SJSA1 (cell line): ENCODE data around the gene RABGAP1L. TPM values are rescaled to one million over a fixed set of nuclear protein-coding genes. Genes with fewer than 3 reads are reported as not detected.
A peak's percentile ranks its signal among the peaks of the same experiment; 100 is the strongest.
"Not testable (repeated sequence)": the region's sequence is repeated elsewhere in the genome, so short reads cannot be mapped to it uniquely, and the experiment has no call there.

Experiments used
- DNase-seq, 2 experiments: peaks; one replicate each; pipeline ENCODE4 v3.0.0-alpha.2; 2015 to 2020; ENCODE audit warnings: low spot score in 2 of 2, low read depth in 1 of 2
- H3K27ac ChIP-seq: fragments of 250-450 bp; sonication (Bioruptor Pico); 2 replicates; pipeline ENCODE4 v1.5.1; 2020; ENCODE audit warnings: mild to moderate bottlenecking, moderate library complexity
- H3K27me3 ChIP-seq: fragments of 250-450 bp; sonication (Bioruptor Pico); replicated peaks from 2 replicates; pipeline ENCODE4 v1.5.1; 2020; ENCODE audit warnings: mild to moderate bottlenecking, moderate library complexity
- H3K36me3 ChIP-seq: fragments of 250-450 bp; sonication (Bioruptor Pico); 2 replicates; pipeline ENCODE4 v1.5.1; 2020; ENCODE audit warnings: mild to moderate bottlenecking
- H3K4me1 ChIP-seq: fragments of 250-450 bp; sonication (Bioruptor Pico); replicated peaks from 2 replicates; pipeline ENCODE4 v1.6.1; 2021; ENCODE audit warnings: mild to moderate bottlenecking
- H3K4me3 ChIP-seq: fragments of 250-450 bp; sonication (Bioruptor Pico); 2 replicates; pipeline ENCODE4 v1.5.1; 2020; ENCODE audit warnings: mild to moderate bottlenecking
- H3K9me3 ChIP-seq: fragments of 250-450 bp; sonication (Bioruptor Pico); replicated peaks from 2 replicates; pipeline ENCODE4 v1.5.1; 2020; ENCODE audit warnings: mild to moderate bottlenecking
- total RNA-seq: library from RNA; depleted of rRNA; stranded (reverse); fragments of >200 nt; shearing (Covaris generic); gene quantifications from 2 replicates; pipeline ENCODE4 v1.2.3, GENCODE V29; 2014; rRNA removed

Gene RABGAP1L
- total RNA-seq, result 19.6 and 24.6 TPM in 2 replicates

GRCh38 chr1:174159252-174160108, at the start of gene RABGAP1L:
TSS of gene RABGAP1L (plus strand) at chr1:174159520.
- no peak within 1 kb of the TSS for H3K27ac ChIP-seq
- H3K27me3 ChIP-seq, result no peaks in the 10 kb centered on the region
- H3K9me3 ChIP-seq, result no peaks in the 10 kb centered on the region
- peak; percentile 95 for DNase-seq
- H3K36me3 ChIP-seq, result no peaks in the 10 kb centered on the region; the same call in 1 of the 2 replicates
- H3K4me1 ChIP-seq, result peaks cover 10% of the 10 kb centered on the region
- peak within 1 kb of the TSS; percentile 85 for H3K4me3 ChIP-seq

GRCh38 chr1:174110053-174110452, 49.3 kb upstream of the RABGAP1L start:
- no peak for DNase-seq
- Histone ChIP-seq H3K4me1 (no peaks in the 10 kb centered on the region), H3K9me3 (no peaks in the 10 kb centered on the region), H3K4me3 (no peak overlapping the region), H3K27me3 (no peaks in the 10 kb centered on the region; the same call in 1 of the 2 replicates), H3K36me3 (no peaks in the 10 kb centered on the region), H3K27ac (no peak overlapping the region)

- H3K9me3 ChIP-seq, result no peaks in the 10 kb centered on the region
- no peaks in the 10 kb centered on the region; the same call in none of the 2 replicates for H3K27me3 ChIP-seq
- no peaks in the 10 kb centered on the region for H3K36me3 ChIP-seq
- no peaks in the 10 kb centered on the region for H3K4me1 ChIP-seq
- DNase-seq, result no peak
- no peak overlapping the region for H3K27ac ChIP-seq
- H3K4me3 ChIP-seq, result no peak overlapping the region
These were observed 46.7 kb upstream of the RABGAP1L start for GRCh38 chr1:174112489-174113162.

- H3K27me3 ChIP-seq, result no peaks in the 10 kb centered on the region; the same call in none of the 2 replicates
- no peak for DNase-seq
These were observed 45.2 kb upstream of the RABGAP1L start for GRCh38 chr1:174114106-174114505.

GRCh38 chr1:174114788-174115448, 44.4 kb upstream of the RABGAP1L start:
- DNase-seq, result peak in 1 of 2 experiments; percentile 39
- H3K9me3 ChIP-seq, result no peaks in the 10 kb centered on the region
- no peaks in the 10 kb centered on the region for H3K36me3 ChIP-seq

More at GRCh38 chr1:174114106-174114505, 45.2 kb upstream of the RABGAP1L start:
- no peaks in the 10 kb centered on the region for H3K4me1 ChIP-seq
- no peak overlapping the region for H3K4me3 ChIP-seq
- no peaks in the 10 kb centered on the region for H3K36me3 ChIP-seq
- H3K9me3 ChIP-seq, result no peaks in the 10 kb centered on the region
- H3K27ac ChIP-seq, result no peak overlapping the region

GRCh38 chr1:174116042-174116441, 43.3 kb upstream of the RABGAP1L start:
- H3K4me3 ChIP-seq, result no peak overlapping the region
- H3K36me3 ChIP-seq, result no peaks in the 10 kb centered on the region
- no peaks in the 10 kb centered on the region for H3K9me3 ChIP-seq
- no peaks in the 10 kb centered on the region for H3K4me1 ChIP-seq
- DNase-seq, result no peak
- H3K27ac ChIP-seq, result no peak overlapping the region
- no peaks in the 10 kb centered on the region; the same call in none of the 2 replicates for H3K27me3 ChIP-seq

More at GRCh38 chr1:174114788-174115448, 44.4 kb upstream of the RABGAP1L start:
- no peaks in the 10 kb centered on the region; the same call in none of the 2 replicates for H3K27me3 ChIP-seq
- no peaks in the 10 kb centered on the region for H3K4me1 ChIP-seq
- no peak overlapping the region for H3K27ac ChIP-seq
- H3K4me3 ChIP-seq, result no peak overlapping the region

GRCh38 chr1:174118751-174119150, 40.6 kb upstream of the RABGAP1L start:
- no peaks in the 10 kb centered on the region; the same call in 1 of the 2 replicates for H3K27me3 ChIP-seq
- H3K27ac ChIP-seq, result no peak overlapping the region
- no peak overlapping the region for H3K4me3 ChIP-seq
- no peak for DNase-seq
- H3K4me1 ChIP-seq, result no peaks in the 10 kb centered on the region
- H3K9me3 ChIP-seq, result no peaks in the 10 kb centered on the region
- no peaks in the 10 kb centered on the region for H3K36me3 ChIP-seq

GRCh38 chr1:174122318-174122717, 37.0 kb upstream of the RABGAP1L start:
- H3K27me3 ChIP-seq, H3K9me3 ChIP-seq, DNase-seq, H3K4me3 ChIP-seq, H3K36me3 ChIP-seq, H3K27ac ChIP-seq, H3K4me1 ChIP-seq: not testable (repeated sequence)

- Histone ChIP-seq H3K27ac (no peak overlapping the region), H3K36me3 (no peaks in the 10 kb centered on the region), H3K4me1 (no peaks in the 10 kb centered on the region)
These were observed 35.5 kb upstream of the RABGAP1L start for GRCh38 chr1:174123843-174124242.

GRCh38 chr1:174127176-174127575, 32.1 kb upstream of the RABGAP1L start:
- not testable (repeated sequence) for H3K36me3 ChIP-seq, H3K27me3 ChIP-seq, H3K27ac ChIP-seq, DNase-seq, H3K4me3 ChIP-seq, H3K9me3 ChIP-seq, H3K4me1 ChIP-seq

More at GRCh38 chr1:174123843-174124242, 35.5 kb upstream of the RABGAP1L start:
- Histone ChIP-seq H3K27me3 (no peaks in the 10 kb centered on the region), H3K4me3 (no peak overlapping the region), H3K9me3 (no peaks in the 10 kb centered on the region)
- no peak for DNase-seq

GRCh38 chr1:174131032-174131638, 28.2 kb upstream of the RABGAP1L start:
- Histone ChIP-seq H3K27me3 (0 out of 2 replicates have a peak, but pooled peaks cover 2% of the 10 kb centered on the region), H3K27ac (no peak overlapping the region), H3K4me3 (no peak overlapping the region), H3K36me3 (no peaks in the 10 kb centered on the region), H3K9me3 (no peaks in the 10 kb centered on the region), H3K4me1 (no peaks in the 10 kb centered on the region)
- DNase-seq, result no peak

GRCh38 chr1:174134003-174134659, 25.2 kb upstream of the RABGAP1L start:
- H3K9me3 ChIP-seq, result no peaks in the 10 kb centered on the region
- no peak for DNase-seq

GRCh38 chr1:174135211-174135610, 24.1 kb upstream of the RABGAP1L start:
- no peak overlapping the region for H3K4me3 ChIP-seq
- no peak for DNase-seq
- H3K4me1 ChIP-seq, result no peaks in the 10 kb centered on the region
- no peak overlapping the region for H3K27ac ChIP-seq
- no peaks in the 10 kb centered on the region for H3K36me3 ChIP-seq
- H3K27me3 ChIP-seq, result 0 out of 2 replicates have a peak, but pooled peaks cover 2% of the 10 kb centered on the region
- H3K9me3 ChIP-seq, result no peaks in the 10 kb centered on the region

More at GRCh38 chr1:174134003-174134659, 25.2 kb upstream of the RABGAP1L start:
- no peak overlapping the region for H3K27ac ChIP-seq
- H3K4me3 ChIP-seq, result no peak overlapping the region
- H3K36me3 ChIP-seq, result no peaks in the 10 kb centered on the region
- H3K27me3 ChIP-seq, result 0 out of 2 replicates have a peak, but pooled peaks cover 2% of the 10 kb centered on the region
- no peaks in the 10 kb centered on the region for H3K4me1 ChIP-seq
